ENCODE measurements around the gene ZGPAT. TPM values are rescaled to one million over a fixed set of nuclear protein-coding genes. Genes with fewer than 3 reads are reported as not detected.

The ZGPAT gene
- total and polyA plus RNA-seq, 2 of the 13 experiments (the other 11 are each of a cell fraction or from before 2014, with no cell fraction given) = 23.0 to 41.9 TPM

DNA sequence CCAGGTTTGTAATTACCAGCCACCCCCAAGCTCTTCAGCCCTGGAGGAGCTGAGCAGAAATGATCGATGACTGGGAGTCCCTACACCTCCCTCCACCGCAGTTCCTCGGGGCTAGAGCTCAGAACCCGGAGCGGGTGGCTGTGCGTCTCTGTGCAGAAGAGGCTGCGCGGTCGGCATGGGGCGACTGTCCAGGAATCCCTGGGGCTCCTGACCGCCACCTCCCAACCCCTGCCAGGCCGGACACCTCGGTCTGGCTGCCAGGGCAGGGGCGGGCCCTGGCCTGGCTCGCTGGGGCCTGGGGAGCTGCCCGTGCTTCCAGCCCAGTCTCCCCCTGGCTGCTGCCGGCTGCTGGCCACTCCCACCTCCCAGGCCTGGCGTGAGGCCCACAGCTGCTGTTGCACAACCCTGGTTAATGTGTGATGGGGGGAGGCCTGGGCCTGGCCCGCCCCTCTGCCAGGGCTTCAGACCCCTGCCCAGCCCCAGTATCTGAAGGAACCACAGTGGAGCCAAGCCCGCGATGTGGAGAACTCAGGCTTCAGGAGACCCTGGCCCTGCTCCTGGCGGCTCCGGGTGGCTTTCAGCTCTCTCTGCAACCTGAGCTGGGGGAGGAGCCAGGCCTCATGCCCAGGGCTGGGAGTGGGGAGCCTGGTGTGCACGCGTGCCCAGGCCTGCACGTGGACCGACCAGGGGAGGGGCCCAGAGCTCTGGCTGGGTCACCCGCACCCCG, 33.0 kb downstream of the ZGPAT start (continued):
- TF ChIP-seq DMTF1 (CRISPR knock-in tag; IDR thresholded peaks at IDR 0.05) (peak; percentile 73; the same call in 1 of the 2 replicates), AGO1 (IDR thresholded peaks at IDR 0.05; ENCODE audit: low read depth, low read length, poor library complexity, severe bottlenecking) (peak; percentile 90), ZNF138 (CRISPR knock-in tag; IDR thresholded peaks at IDR 0.05; ENCODE audit: low read depth) (peak; percentile 80), ZNF253 (CRISPR knock-in tag; IDR thresholded peaks at IDR 0.05; ENCODE audit: borderline replicate concordance) (peak; percentile 89), ZNF460 (CRISPR knock-in tag; IDR thresholded peaks at IDR 0.05; ENCODE audit: borderline replicate concordance) (no peak; the same call in 1 of the 2 replicates), FIP1L1 (IDR thresholded peaks at IDR 0.05; ENCODE audit: borderline replicate concordance, insufficient read depth, low read depth, low read length) (peak; percentile 94), NBN (conservative IDR thresholded peaks at IDR 0.05) (no peak), ZNF766 (CRISPR knock-in tag; IDR thresholded peaks at IDR 0.05; ENCODE audit: borderline replicate concordance) (peak; percentile 98), ELF1 (CRISPR knock-in tag; IDR thresholded peaks at IDR 0.05) (peak; percentile 79), ZNF761 (CRISPR knock-in tag; conservative IDR thresholded peaks at IDR 0.05) (peak; percentile 93), HCFC1 (IDR thresholded peaks at IDR 0.05; ENCODE audit: low read depth, low read length) (no peak), HNF4G (IDR thresholded peaks at IDR 0.05; ENCODE audit: borderline replicate concordance, low read depth, low read length) (peak; percentile 43; the same call in 1 of the 2 replicates), HNF4G (CRISPR knock-in tag; IDR thresholded peaks at IDR 0.05; ENCODE audit: borderline replicate concordance, low read depth) (peak; percentile 85; the same call in 1 of the 2 replicates), CBX5 (CRISPR knock-in tag; IDR thresholded peaks at IDR 0.05; ENCODE audit: borderline replicate concordance) (peak; percentile 96; the same call in 1 of the 2 replicates), NFIC (IDR thresholded peaks at IDR 0.05; ENCODE audit: low read length) (0 out of 2 replicates have a peak, but pooled peaks have one; percentile 50), GTF3A (CRISPR knock-in tag; conservative IDR thresholded peaks at IDR 0.05) (no peak), PAX8 (CRISPR knock-in tag; IDR thresholded peaks at IDR 0.05; ENCODE audit: borderline replicate concordance) (peak; percentile 67; the same call in 1 of the 2 replicates), MED1 (CRISPR knock-in tag; IDR thresholded peaks at IDR 0.05) (peak; percentile 96), ZFP62 (CRISPR knock-in tag; IDR thresholded peaks at IDR 0.05) (peak; percentile 76; the same call in 1 of the 2 replicates), ZIK1 (CRISPR knock-in tag; IDR thresholded peaks at IDR 0.05; ENCODE audit: borderline replicate concordance, low read depth) (peak; percentile 77), ZNF225 (CRISPR knock-in tag; IDR thresholded peaks at IDR 0.05) (peak; percentile 73), ZNF12 (CRISPR knock-in tag; IDR thresholded peaks at IDR 0.05) (peak; percentile 52; the same call in 1 of the 2 replicates), ZNF644 (CRISPR knock-in tag; IDR thresholded peaks at IDR 0.05; ENCODE audit: low read depth) (peak; percentile 27; the same call in 1 of the 2 replicates), GZF1 (CRISPR knock-in tag; IDR thresholded peaks at IDR 0.05) (peak; percentile 90; the same call in 1 of the 2 replicates)
- TF ChIP-seq, protein P1, sequence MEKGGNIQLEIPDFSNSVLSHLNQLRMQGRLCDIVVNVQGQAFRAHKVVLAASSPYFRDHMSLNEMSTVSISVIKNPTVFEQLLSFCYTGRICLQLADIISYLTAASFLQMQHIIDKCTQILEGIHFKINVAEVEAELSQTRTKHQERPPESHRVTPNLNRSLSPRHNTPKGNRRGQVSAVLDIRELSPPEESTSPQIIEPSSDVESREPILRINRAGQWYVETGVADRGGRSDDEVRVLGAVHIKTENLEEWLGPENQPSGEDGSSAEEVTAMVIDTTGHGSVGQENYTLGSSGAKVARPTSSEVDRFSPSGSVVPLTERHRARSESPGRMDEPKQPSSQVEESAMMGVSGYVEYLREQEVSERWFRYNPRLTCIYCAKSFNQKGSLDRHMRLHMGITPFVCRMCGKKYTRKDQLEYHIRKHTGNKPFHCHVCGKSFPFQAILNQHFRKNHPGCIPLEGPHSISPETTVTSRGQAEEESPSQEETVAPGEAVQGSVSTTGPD (CRISPR knock-in tag; IDR thresholded peaks at IDR 0.05) = peak; percentile 82; the same call in 1 of the 2 replicates
